Liver (tissue), 9 donors: Measurements from ENCODE around the gene TMOD4. TPM values are rescaled to one million over a fixed set of nuclear protein-coding genes. Genes with fewer than 3 reads are reported as not detected.
A peak's percentile ranks its signal among the peaks of the same experiment; 100 is the strongest.
"Not testable (repeated sequence)": the region's sequence is repeated elsewhere in the genome, so short reads cannot be mapped to it uniquely, and the experiment has no call there.

Experiments
- DNase-seq: peaks from one replicate; pipeline ENCODE4 v3.0.0-alpha.2; 2017; ENCODE audit warnings: low spot score
- H3K27ac ChIP-seq, 2 donors: one replicate each; pipeline ENCODE4 v1.7.0; 2013; ENCODE audit warnings: inconsistent platforms in 2 of 2, low read length in 2 of 2, control low read depth in 1 of 2, low read depth in 1 of 2, mild to moderate bottlenecking in 1 of 2
- H3K27me3 ChIP-seq, 4 donors: one replicate each; pipeline versions ENCODE4 v1.6.1 to v1.7.0; 2013; ENCODE audit warnings: low read length in 3 of 4, inconsistent platforms in 1 of 4, mild to moderate bottlenecking in 1 of 4, moderate library complexity in 1 of 4; ENCODE audit not compliant: control insufficient read depth in 4 of 4, insufficient read depth in 4 of 4
- H3K36me3 ChIP-seq, 4 donors: one replicate each; pipeline versions ENCODE4 v1.6.1 to v1.7.0; 2013; ENCODE audit warnings: low read length in 3 of 4, mild to moderate bottlenecking in 3 of 4, low read depth in 1 of 4, moderate library complexity in 1 of 4; ENCODE audit not compliant: control insufficient read depth in 4 of 4, insufficient read depth in 3 of 4
- H3K4me1 ChIP-seq, 4 donors: one replicate each; pipeline versions ENCODE4 v1.6.1 to v1.7.0; 2013; ENCODE audit warnings: low read length in 3 of 4, mild to moderate bottlenecking in 3 of 4, moderate library complexity in 1 of 4; ENCODE audit not compliant: control insufficient read depth in 4 of 4, insufficient read depth in 4 of 4
- H3K4me3 ChIP-seq, 3 donors: one replicate each; pipeline versions ENCODE4 v1.6.1 to v1.7.0; 2013; ENCODE audit warnings: low read length in 3 of 3, control low read depth in 1 of 3, low read depth in 1 of 3, mild to moderate bottlenecking in 1 of 3
- H3K9ac ChIP-seq, 2 donors: one replicate each; pipeline ENCODE4 v1.7.0; 2013; ENCODE audit warnings: low read length in 2 of 2, mild to moderate bottlenecking in 2 of 2, moderate library complexity in 2 of 2, control low read depth in 1 of 2, low read depth in 1 of 2
- H3K9me3 ChIP-seq, 4 donors: one replicate each; pipeline versions ENCODE4 v1.6.1 to v1.7.0; 2013; ENCODE audit warnings: low read length in 3 of 4; ENCODE audit not compliant: control insufficient read depth in 4 of 4
- ATF3 ChIP-seq: IDR thresholded peaks from 2 replicates; pipeline ENCODE4 v1.6.1; 2016; ENCODE audit warnings: antibody characterized with exemption
- EGR1 ChIP-seq, 2 donors: IDR thresholded peaks; 2 replicates each; pipeline ENCODE4 v1.6.1; 2016 to 2018; ENCODE audit warnings: antibody characterized with exemption in 2 of 2, low read depth in 2 of 2
- HNF4A ChIP-seq, 2 donors: conservative IDR thresholded peaks; 2 replicates each; pipeline ENCODE4 v1.6.1; 2016; ENCODE audit warnings: antibody characterized with exemption in 2 of 2, mild to moderate bottlenecking in 2 of 2
- REST ChIP-seq: IDR thresholded peaks from 2 replicates; pipeline ENCODE4 v1.6.1; 2016; ENCODE audit warnings: antibody characterized with exemption, mild to moderate bottlenecking
- RXRA ChIP-seq, 2 donors: IDR thresholded peaks; 2 replicates each; pipeline ENCODE4 v1.6.1; 2017 to 2018; ENCODE audit warnings: antibody characterized with exemption in 2 of 2, mild to moderate bottlenecking in 1 of 2
- WGBS: extraction: QIAGEN DNeasy Blood & Tissue Kit; methylation state at CpG from one replicate; pipeline ENCODE4 v1.1.7; 2013; 5-methylcytosine and 5-hydroxymethylcytosine counted together
- polyA plus RNA-seq, 2 donors: library from polyadenylated mRNA; stranded (reverse) in 1 of 2; unstranded in 1 of 2; fragments of 200-250 nt in 1 of 2; fragments of >200 nt in 1 of 2; fragmentation: Nextera tagmentation in 1 of 2; extraction: Ambion mirVana in 1 of 2; gene quantifications; one replicate each; pipeline versions ENCODE4 v1.2.1 to v1.2.3, GENCODE V29; 2013 to 2015
- total RNA-seq, 2 donors: library from RNA; depleted of rRNA; stranded (reverse); fragments of >200 nt; gene quantifications; one replicate each; pipeline ENCODE4 v1.2.3, GENCODE V29; 2014
- donor health status: healthy.
- donor health status: healthy.
- donor health status: healthy.
- donor health status: healthy.
- donor health status: healthy.

TMOD4 gene
- total and polyA plus RNA-seq, 4 donors = not detected

GRCh38 chr1:151210830-151211229 is 35.0 kb upstream of the TMOD4 start:
- 88% methylated on average over 1 of the region's 1 CpG for WGBS

DNA sequence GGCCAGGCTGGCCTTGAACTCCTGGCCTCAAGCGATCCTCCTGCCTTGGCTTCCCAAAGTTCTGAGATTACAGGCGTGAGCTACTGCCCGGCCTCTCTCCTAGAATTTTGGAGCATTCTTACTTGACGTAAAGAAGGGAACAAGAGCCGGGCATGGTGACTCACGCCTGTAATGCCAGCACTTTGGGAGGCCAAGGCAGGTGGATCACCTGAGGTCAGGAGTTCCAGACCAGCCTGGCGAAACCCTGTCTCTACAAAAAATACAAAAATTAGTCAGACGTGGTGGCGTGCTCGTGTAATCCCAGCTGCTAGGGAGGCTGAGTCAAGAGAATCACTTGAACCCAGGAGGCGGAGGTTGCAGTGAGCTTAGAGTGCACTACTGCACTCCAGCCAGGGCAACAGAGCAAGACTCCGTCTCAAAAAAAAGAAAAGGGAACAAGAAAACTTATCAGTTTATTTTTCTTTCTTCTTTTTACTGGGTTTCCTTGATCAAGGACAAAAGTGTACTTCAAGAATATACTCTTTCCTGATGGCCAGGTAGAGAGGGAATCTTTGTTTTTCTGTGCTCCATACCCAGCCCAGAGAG is 29.7 kb upstream of the TMOD4 start:
- H3K4me3 ChIP-seq, DNase-seq, H3K9me3 ChIP-seq, H3K27me3 ChIP-seq, H3K27ac ChIP-seq, H3K9ac ChIP-seq, H3K4me1 ChIP-seq: not testable (repeated sequence)
- WGBS = 96% methylated on average over 12 of the region's 12 CpGs
- H3K36me3 ChIP-seq = peaks cover 7 to 17% (median 15%) of the 10 kb centered on the region in 4 donors

More at GRCh38 chr1:151210830-151211229, 35.0 kb upstream of the TMOD4 start:
- H3K9me3 ChIP-seq = no peaks in the 10 kb centered on the region
- no peak overlapping the region for H3K27ac ChIP-seq
- no peaks in the 10 kb centered on the region for H3K4me1 ChIP-seq
- peaks cover 7 to 12% (median 11%) of the 10 kb centered on the region in 4 donors for H3K36me3 ChIP-seq
- no peak overlapping the region for H3K4me3 ChIP-seq
- DNase-seq = no peak
- no peak overlapping the region for H3K9ac ChIP-seq
- no peaks in the 10 kb centered on the region for H3K27me3 ChIP-seq
- no peak for TF ChIP-seq HNF4A (conservative IDR thresholded peaks at IDR 0.05)
- no peak for TF ChIP-seq REST
- no peak for TF ChIP-seq ATF3
- no peak for TF ChIP-seq RXRA (IDR thresholded peaks at IDR 0.05)

DNA sequence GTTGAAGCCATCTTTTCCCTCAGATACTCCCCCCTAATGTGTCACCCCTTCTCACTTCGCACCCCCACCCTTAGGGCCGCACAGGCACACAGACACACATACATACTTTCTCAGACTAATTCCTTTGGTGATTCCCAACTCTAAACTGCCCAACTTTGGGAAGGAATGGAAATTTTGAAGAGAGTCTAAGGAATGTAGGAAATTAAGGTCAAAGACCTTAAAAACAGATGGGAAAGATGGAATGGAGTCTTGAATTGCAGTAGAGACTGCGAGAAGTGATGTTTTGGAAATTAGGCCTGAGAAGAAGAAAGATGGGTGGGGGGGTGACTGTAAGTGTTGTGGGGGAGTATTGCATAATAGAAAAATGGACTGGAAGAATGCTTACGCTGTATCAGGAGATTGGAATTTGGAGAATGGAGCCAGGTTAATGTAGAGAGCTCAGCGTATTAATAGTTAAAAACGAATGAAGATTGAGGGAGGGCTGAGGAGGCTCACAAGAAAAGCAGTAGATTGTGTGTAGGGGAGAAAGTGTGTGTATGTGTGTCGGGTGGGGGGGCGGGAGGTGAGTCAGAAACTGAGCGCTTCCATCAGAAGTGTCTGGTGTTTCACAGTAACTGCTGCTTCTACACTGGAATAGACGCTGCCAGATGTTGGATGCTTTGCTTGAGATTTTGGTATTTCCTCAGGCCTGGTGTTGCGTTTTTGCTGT is 24.2 kb upstream of the TMOD4 start:
- H3K9ac ChIP-seq = peak overlapping the region; percentile 61 to 84
- TF ChIP-seq REST (peak; percentile 92), EGR1 (IDR thresholded peaks at IDR 0.05; ENCODE audit: low read depth in 2 of 2) (no peak), RXRA (IDR thresholded peaks at IDR 0.05) (peak in 1 of 2 donors; percentile 36)
- DNase-seq = no peak
- no peaks in the 10 kb centered on the region for H3K27me3 ChIP-seq
- H3K9me3 ChIP-seq = no peaks in the 10 kb centered on the region
- peak overlapping the region; percentile 54 to 100 (median 89) for H3K4me3 ChIP-seq
- peaks cover 4 to 24% (median 12%) of the 10 kb centered on the region in 4 donors for H3K4me1 ChIP-seq
- 57% methylated on average over 11 of the region's 11 CpGs for WGBS
- H3K27ac ChIP-seq = peak overlapping the region in 1 of 2 donors; percentile 90
- H3K36me3 ChIP-seq = peaks cover 0 to 9% (median 4%) of the 10 kb centered on the region in 4 donors
